Activated T-helper 2 cell treated with anti-CD3 and anti-CD28 coated beads, Interferon-gamma antibody, Interleukin-2, Interleukin-4, amounts not matched to agents 10 μg/mL and 5 μg/mL and 100 μg/mL, durations not matched to agents 14 hours and 24 hours and 36 hours (primary cell): ENCODE results near the gene MYRF. TPM values are rescaled to one million over a fixed set of nuclear protein-coding genes. Genes with fewer than 3 reads are reported as not detected.

Source experiments
- DNase-seq: peaks from one replicate; pipeline ENCODE4 v3.0.0; 2021; ENCODE audit warnings: low spot score
- H3K27ac Mint-ChIP-seq: one replicate; pipeline ENCODE4 v1.8.0; 2021; ENCODE audit warnings: mixed read lengths
- H3K27me3 Mint-ChIP-seq: one replicate; pipeline ENCODE4 v1.8.0; 2021; ENCODE audit warnings: low read depth, mixed read lengths
- H3K36me3 Mint-ChIP-seq: one replicate; pipeline ENCODE4 v1.8.0; 2021; ENCODE audit warnings: low read depth, mixed read lengths
- H3K4me1 Mint-ChIP-seq: one replicate; pipeline ENCODE4 v1.8.0; 2021; ENCODE audit warnings: low read depth, mixed read lengths
- H3K4me3 Mint-ChIP-seq: one replicate; pipeline ENCODE4 v1.8.0; 2021; ENCODE audit warnings: low read depth, mild to moderate bottlenecking, moderate library complexity, mixed read lengths
- H3K9me3 Mint-ChIP-seq: one replicate; pipeline ENCODE4 v1.8.0; 2021; ENCODE audit warnings: mixed read lengths
- intact Hi-C: fragments of 100-400 bp; cut with micrococcal nuclease; formaldehyde crosslinking; loops from one replicate; pipeline ENCODE4 v1.15.1; 2023
- total RNA-seq: library from RNA; stranded (reverse); gene quantifications from 2 replicates; pipeline ENCODE4 v1.2.3, GENCODE V29; 2022

The MYRF gene
- total RNA-seq, 1 donor from 2014 or later, result 1.8 TPM

DNA sequence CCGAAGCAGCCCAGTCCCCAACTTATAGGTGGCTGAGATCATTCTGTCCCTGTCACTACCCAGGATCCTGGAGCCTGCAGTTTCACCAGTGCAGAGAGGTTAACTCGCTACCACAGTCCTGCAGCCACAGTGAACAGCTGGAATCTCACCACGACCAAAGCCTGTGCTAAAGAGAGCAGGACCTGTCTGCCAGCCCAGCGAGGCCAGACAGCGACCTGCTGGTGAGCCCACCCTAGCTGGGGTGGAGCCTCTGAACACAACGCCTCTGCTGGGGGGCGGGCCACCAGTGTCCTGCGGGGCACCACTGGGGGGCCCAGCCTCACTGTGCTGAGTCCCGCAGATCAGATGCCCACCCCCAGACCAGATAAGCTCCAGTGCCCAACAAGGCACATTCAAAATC lies 39.0 kb upstream of the MYRF start:
- Mint-ChIP-seq H3K27ac (no peak overlapping the region), H3K9me3 (no peaks in the 10 kb centered on the region), H3K4me3 (no peak overlapping the region), H3K27me3 (no peaks in the 10 kb centered on the region), H3K36me3 (no peaks in the 10 kb centered on the region), H3K4me1 (no peaks in the 10 kb centered on the region)
- intact Hi-C loops, result no loop called here
- no peak for DNase-seq

- no peaks in the 10 kb centered on the region for H3K9me3 Mint-ChIP-seq
- H3K27ac Mint-ChIP-seq, result no peak overlapping the region
- no peak for DNase-seq
- no peak overlapping the region for H3K4me3 Mint-ChIP-seq
- no peaks in the 10 kb centered on the region for H3K4me1 Mint-ChIP-seq
- intact Hi-C loops, result no loop called here
- H3K27me3 Mint-ChIP-seq, result no peaks in the 10 kb centered on the region
- H3K36me3 Mint-ChIP-seq, result no peaks in the 10 kb centered on the region
These were observed 38.5 kb upstream of the MYRF start for GRCh38 chr11:61713906-61714305.

GRCh38 chr11:61714316-61714715 lies 38.1 kb upstream of the MYRF start:
- H3K27ac Mint-ChIP-seq, result no peak overlapping the region
- H3K27me3 Mint-ChIP-seq, result no peaks in the 10 kb centered on the region
- H3K4me1 Mint-ChIP-seq, result no peaks in the 10 kb centered on the region
- H3K4me3 Mint-ChIP-seq, result no peak overlapping the region
- DNase-seq, result no peak
- H3K9me3 Mint-ChIP-seq, result no peaks in the 10 kb centered on the region
- H3K36me3 Mint-ChIP-seq, result no peaks in the 10 kb centered on the region
- intact Hi-C loops, result no loop called here

DNA sequence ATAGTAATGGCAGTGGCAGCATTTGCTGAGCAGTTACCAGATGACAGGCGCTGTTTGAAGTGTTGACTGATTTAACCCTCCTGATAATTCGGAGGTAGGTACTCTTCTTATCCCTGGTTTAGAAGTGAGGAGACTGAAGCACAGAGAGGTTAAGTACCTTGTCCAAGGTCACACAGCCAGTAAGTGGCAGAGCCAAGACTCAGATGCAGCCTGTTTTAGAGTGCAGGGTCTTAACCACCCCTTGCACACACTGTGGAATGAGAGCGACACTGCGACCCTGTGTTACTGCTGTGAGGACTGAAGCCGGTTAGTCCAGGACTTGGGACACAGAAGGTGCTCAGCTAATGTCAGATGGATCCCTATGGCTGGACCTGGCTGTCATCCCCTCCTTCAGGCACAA lies 37.5 kb upstream of the MYRF start:
- no peak overlapping the region for H3K27ac Mint-ChIP-seq

DNA sequence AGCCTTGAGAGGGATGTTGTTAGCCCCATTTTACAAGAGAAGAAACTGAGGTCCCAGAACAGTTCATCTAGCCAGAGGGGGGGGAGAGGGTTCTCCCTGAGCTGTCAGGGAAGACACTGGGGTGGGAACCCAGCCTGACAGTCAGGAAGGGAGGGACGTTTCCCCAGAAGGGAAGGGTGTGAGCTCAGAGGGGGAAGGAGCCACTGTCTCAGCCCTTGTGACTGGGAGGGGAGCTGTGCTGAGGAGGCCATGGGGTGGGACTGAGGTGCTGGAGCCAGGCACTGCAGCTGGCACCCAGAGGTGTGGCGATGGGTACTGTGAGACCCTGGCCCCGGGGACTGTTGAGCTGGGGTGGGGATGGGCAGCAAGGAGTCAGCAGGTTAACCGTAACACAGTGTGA lies 36.6 kb upstream of the MYRF start:
- Mint-ChIP-seq H3K4me1 (no peaks in the 10 kb centered on the region), H3K27me3 (no peaks in the 10 kb centered on the region), H3K4me3 (no peak overlapping the region), H3K9me3 (no peaks in the 10 kb centered on the region), H3K27ac (no peak overlapping the region), H3K36me3 (no peaks in the 10 kb centered on the region)
- DNase-seq, result no peak
- intact Hi-C loops, result no loop called here

More for the DNA sequence above, 37.5 kb upstream of the MYRF start:
- H3K27me3 Mint-ChIP-seq, result no peaks in the 10 kb centered on the region
- H3K9me3 Mint-ChIP-seq, result no peaks in the 10 kb centered on the region
- no peaks in the 10 kb centered on the region for H3K4me1 Mint-ChIP-seq
- DNase-seq, result no peak
- H3K4me3 Mint-ChIP-seq, result no peak overlapping the region
- no peaks in the 10 kb centered on the region for H3K36me3 Mint-ChIP-seq
- intact Hi-C loops, result no loop called here

DNA sequence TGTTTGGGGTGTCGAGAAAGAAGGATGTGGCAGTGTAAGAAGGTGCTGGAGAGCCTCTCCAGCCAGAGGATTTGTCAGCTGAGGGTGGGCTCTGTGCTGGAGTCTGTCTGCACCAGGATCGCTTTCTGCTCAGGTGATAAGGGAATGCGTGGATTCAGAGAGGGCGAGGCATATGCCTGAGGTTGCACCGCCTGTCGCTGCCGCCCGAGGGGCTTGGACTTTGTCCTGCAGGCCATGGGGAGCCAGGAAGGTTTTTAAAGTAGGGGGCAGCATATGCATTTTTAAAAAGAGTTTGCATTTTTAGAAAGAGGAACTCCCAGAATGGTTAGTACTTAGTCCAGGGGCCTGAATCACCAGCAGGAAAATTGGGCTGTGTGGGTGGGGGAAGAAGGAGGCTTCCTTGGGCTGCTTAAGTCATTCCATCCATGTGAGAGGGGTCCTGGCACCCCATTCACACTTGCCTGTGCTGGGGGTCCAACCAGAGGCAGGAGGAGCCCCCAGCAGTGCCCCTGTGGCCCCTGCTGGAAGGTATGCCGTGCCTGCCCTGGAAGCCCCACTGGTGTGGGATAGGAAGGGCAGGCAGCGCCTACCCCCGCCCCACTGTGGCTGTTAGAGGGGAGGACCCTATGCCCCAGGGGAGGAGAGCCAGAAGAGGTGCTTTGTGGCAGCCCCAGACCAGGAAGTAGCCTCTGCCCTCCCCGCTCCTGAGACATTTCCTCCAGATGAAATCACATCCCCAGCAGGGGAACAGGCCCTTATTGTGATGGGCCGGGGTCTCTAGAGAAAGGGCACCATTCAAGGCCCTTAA lies 35.8 kb upstream of the MYRF start:
- Mint-ChIP-seq H3K27me3 (no peaks in the 10 kb centered on the region), H3K4me1 (no peaks in the 10 kb centered on the region), H3K9me3 (no peaks in the 10 kb centered on the region), H3K4me3 (no peak overlapping the region), H3K27ac (no peak overlapping the region), H3K36me3 (no peaks in the 10 kb centered on the region)
- intact Hi-C loops, result no loop called here
- DNase-seq, result no peak

- DNase-seq, result no peak
- H3K4me1 Mint-ChIP-seq, result no peaks in the 10 kb centered on the region
- no peak overlapping the region for H3K4me3 Mint-ChIP-seq
- no peaks in the 10 kb centered on the region for H3K9me3 Mint-ChIP-seq
- no peaks in the 10 kb centered on the region for H3K27me3 Mint-ChIP-seq
- intact Hi-C loops, result no loop called here
- H3K27ac Mint-ChIP-seq, result no peak overlapping the region
- no peaks in the 10 kb centered on the region for H3K36me3 Mint-ChIP-seq
These were observed 35.0 kb upstream of the MYRF start for GRCh38 chr11:61717286-61718033.

DNA sequence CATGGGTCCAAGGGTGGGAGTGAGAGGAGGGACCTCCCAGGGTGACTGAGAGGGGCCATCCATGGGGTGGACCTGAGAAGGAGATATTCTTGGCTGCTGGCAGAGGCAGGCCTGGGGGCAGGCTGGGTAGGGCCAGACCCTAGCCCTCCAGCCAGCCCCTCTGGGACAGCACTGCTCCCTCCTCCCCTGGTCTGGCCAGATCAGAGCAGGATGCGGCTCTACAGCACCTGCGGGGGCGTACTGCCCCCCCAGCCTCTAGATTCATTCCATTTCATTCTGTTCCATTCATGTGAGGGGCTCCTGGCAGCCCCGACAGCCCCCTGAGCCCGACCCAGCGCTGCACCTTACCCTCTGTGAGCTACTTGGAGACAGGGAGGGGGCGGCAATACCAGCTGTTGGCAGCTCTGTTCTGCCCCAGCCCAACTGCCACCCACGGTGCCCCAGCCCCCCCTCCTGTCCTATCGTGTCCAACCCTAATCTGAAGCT lies 34.3 kb upstream of the MYRF start:
- Mint-ChIP-seq H3K9me3 (no peaks in the 10 kb centered on the region), H3K4me3 (no peak overlapping the region), H3K27me3 (no peaks in the 10 kb centered on the region), H3K4me1 (no peaks in the 10 kb centered on the region), H3K27ac (no peak overlapping the region), H3K36me3 (no peaks in the 10 kb centered on the region)
- DNase-seq, result no peak
- intact Hi-C loops, result no loop called here

- H3K4me1 Mint-ChIP-seq, result no peaks in the 10 kb centered on the region
- H3K27me3 Mint-ChIP-seq, result no peaks in the 10 kb centered on the region
- DNase-seq, result no peak
- no peaks in the 10 kb centered on the region for H3K9me3 Mint-ChIP-seq
- no peak overlapping the region for H3K27ac Mint-ChIP-seq
- H3K36me3 Mint-ChIP-seq, result no peaks in the 10 kb centered on the region
- intact Hi-C loops, result no loop called here
- H3K4me3 Mint-ChIP-seq, result no peak overlapping the region
These were observed 33.7 kb upstream of the MYRF start for GRCh38 chr11:61718621-61719302.

DNA sequence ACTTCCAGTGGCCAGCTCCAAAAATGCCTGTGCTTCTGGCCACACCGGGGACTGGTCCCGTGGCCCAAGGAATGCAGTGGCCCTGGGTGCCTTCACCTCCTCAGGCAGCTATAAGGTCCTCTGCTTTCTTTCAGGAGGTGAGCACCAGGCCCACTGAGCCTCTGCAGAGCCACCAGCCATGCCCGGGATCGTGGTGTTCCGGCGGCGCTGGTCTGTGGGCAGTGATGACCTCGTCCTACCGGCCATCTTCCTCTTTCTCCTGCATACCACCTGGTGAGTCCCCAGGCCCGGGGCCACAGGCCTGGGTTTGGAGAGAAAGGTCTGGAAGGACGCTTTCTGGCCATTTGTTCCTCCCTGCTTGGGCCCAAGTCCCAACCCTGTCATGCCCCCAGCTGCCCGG lies 32.5 kb upstream of the MYRF start:
- H3K27me3 Mint-ChIP-seq, result no peaks in the 10 kb centered on the region
- H3K4me3 Mint-ChIP-seq, result no peak overlapping the region
- H3K4me1 Mint-ChIP-seq, result no peaks in the 10 kb centered on the region
- no peaks in the 10 kb centered on the region for H3K36me3 Mint-ChIP-seq
- intact Hi-C loops, result no loop called here
- H3K9me3 Mint-ChIP-seq, result no peaks in the 10 kb centered on the region
- no peak overlapping the region for H3K27ac Mint-ChIP-seq
- DNase-seq, result no peak

- Mint-ChIP-seq H3K27ac (no peak overlapping the region), H3K9me3 (no peaks in the 10 kb centered on the region), H3K27me3 (no peaks in the 10 kb centered on the region), H3K36me3 (no peaks in the 10 kb centered on the region), H3K4me1 (no peaks in the 10 kb centered on the region), H3K4me3 (no peak overlapping the region)
- no peak for DNase-seq
- intact Hi-C loops, result no loop called here
These were observed 31.8 kb upstream of the MYRF start for GRCh38 chr11:61720597-61720996.

DNA sequence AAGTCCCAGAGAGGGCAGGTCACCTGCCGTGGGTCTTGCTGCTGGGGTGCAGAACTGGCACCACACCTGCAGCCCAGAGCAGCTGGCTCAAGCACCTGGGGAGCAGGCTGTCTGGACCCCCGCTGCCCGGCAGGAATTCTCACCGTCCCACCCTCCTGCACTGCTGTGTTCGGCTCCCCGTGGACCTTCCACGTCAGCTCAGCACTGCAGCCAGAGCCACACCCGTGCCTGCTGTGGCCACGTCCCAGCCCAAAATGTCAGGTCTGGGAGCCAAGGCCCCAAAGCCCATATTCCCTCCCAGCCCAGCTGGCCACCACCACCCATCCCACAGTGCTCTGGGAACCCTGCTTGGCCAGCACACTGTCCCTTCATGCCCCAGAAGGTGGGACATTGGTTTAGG lies 28.0 kb upstream of the MYRF start:
- Mint-ChIP-seq H3K27ac (no peak overlapping the region), H3K4me3 (no peak overlapping the region), H3K36me3 (no peaks in the 10 kb centered on the region), H3K27me3 (no peaks in the 10 kb centered on the region), H3K9me3 (no peaks in the 10 kb centered on the region), H3K4me1 (no peaks in the 10 kb centered on the region)
- intact Hi-C loops, result no loop called here
- no peak for DNase-seq

- intact Hi-C loops, result no loop called here
- H3K9me3 Mint-ChIP-seq, result no peaks in the 10 kb centered on the region
- no peaks in the 10 kb centered on the region for H3K4me1 Mint-ChIP-seq
- no peaks in the 10 kb centered on the region for H3K27me3 Mint-ChIP-seq
- no peak overlapping the region for H3K4me3 Mint-ChIP-seq
- H3K36me3 Mint-ChIP-seq, result no peaks in the 10 kb centered on the region
- no peak overlapping the region for H3K27ac Mint-ChIP-seq
- DNase-seq, result no peak
These were observed 26.6 kb upstream of the MYRF start for GRCh38 chr11:61725781-61726231.
